Testis (tissue), 2 donors: ENCODE data around the gene SLC39A6.

ENCODE experiments used
- POLR2A ChIP-seq: fragments of 450-650 bp; IDR thresholded peaks from one replicate; pipeline ENCODE4 v1.6.1; 2017; ENCODE audit warnings: antibody characterized with exemption, mild to moderate bottlenecking, moderate library complexity
- TF ChIP-seq, protein P1 (sequence below), 3 experiments: fragments of 450-650 bp in 2 of 3; fragments of 200-600 bp in 1 of 3; sonication (generic) in 1 of 3; IDR thresholded peaks; one replicate each; pipeline ENCODE4 v1.5.1; 2016 to 2019; ENCODE audit warnings: antibody characterized with exemption in 3 of 3, mild to moderate bottlenecking in 2 of 3, moderate library complexity in 1 of 3

GRCh38 chr18:36124841-36125240 lies 4.3 kb downstream of the SLC39A6 start:
- TF ChIP-seq, protein P1, sequence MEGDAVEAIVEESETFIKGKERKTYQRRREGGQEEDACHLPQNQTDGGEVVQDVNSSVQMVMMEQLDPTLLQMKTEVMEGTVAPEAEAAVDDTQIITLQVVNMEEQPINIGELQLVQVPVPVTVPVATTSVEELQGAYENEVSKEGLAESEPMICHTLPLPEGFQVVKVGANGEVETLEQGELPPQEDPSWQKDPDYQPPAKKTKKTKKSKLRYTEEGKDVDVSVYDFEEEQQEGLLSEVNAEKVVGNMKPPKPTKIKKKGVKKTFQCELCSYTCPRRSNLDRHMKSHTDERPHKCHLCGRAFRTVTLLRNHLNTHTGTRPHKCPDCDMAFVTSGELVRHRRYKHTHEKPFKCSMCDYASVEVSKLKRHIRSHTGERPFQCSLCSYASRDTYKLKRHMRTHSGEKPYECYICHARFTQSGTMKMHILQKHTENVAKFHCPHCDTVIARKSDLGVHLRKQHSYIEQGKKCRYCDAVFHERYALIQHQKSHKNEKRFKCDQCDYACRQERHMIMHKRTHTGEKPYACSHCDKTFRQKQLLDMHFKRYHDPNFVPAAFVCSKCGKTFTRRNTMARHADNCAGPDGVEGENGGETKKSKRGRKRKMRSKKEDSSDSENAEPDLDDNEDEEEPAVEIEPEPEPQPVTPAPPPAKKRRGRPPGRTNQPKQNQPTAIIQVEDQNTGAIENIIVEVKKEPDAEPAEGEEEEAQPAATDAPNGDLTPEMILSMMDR (IDR thresholded peaks at IDR 0.05), result no peak
- TF ChIP-seq POLR2A, result no peak
